Glutamatergic neuron (in vitro differentiated cells): ENCODE data around the gene ARL8B. TPM values are rescaled to one million over a fixed set of nuclear protein-coding genes. Genes with fewer than 3 reads are reported as not detected.

Experiments
- DNase-seq: peaks from one replicate; pipeline ENCODE4 v3.0.0; 2022
- H3K27ac Mint-ChIP-seq: one replicate; pipeline ENCODE4 v1.8.0; 2020; ENCODE audit warnings: mild to moderate bottlenecking, mixed read lengths, inconsistent platforms; ENCODE audit not compliant: unreplicated experiment
- H3K27me3 Mint-ChIP-seq: one replicate; pipeline ENCODE4 v1.8.0; 2020; ENCODE audit warnings: mild to moderate bottlenecking, moderate library complexity, mixed read lengths, inconsistent platforms; ENCODE audit not compliant: unreplicated experiment
- H3K36me3 Mint-ChIP-seq: one replicate; pipeline ENCODE4 v1.8.0; 2020; ENCODE audit warnings: mild to moderate bottlenecking, mixed read lengths, inconsistent platforms; ENCODE audit not compliant: unreplicated experiment
- H3K4me1 Mint-ChIP-seq: one replicate; pipeline ENCODE4 v1.8.0; 2020; ENCODE audit warnings: mild to moderate bottlenecking, low read depth, mixed read lengths, inconsistent platforms; ENCODE audit not compliant: unreplicated experiment
- H3K4me3 Mint-ChIP-seq: one replicate; pipeline ENCODE4 v1.8.0; 2020; ENCODE audit warnings: mild to moderate bottlenecking, mixed read lengths, inconsistent platforms; ENCODE audit not compliant: unreplicated experiment
- H3K9me3 Mint-ChIP-seq: one replicate; pipeline ENCODE4 v1.8.0; 2020; ENCODE audit warnings: mild to moderate bottlenecking, moderate library complexity, mixed read lengths, inconsistent platforms; ENCODE audit not compliant: unreplicated experiment
- CTCF ChIP-seq: fragments of 200-600 bp; sonication (generic); IDR thresholded peaks from one replicate; pipeline ENCODE4 v1.5.0; 2021; ENCODE audit not compliant: partially characterized antibody, unreplicated experiment
- total RNA-seq: library from RNA; stranded (reverse); fragmentation: NEBNext Ultra II Directional; extraction: Animal tissue kit (Norgen Biotek cat#: 25700); gene quantifications from one replicate; pipeline ENCODE4 v1.2.1, GENCODE V29; 2021; ENCODE audit not compliant: unreplicated experiment

The ARL8B gene
- total RNA-seq, 1 donor from 2014 or later: 33.9 TPM

- no peaks in the 10 kb centered on the region for H3K36me3 Mint-ChIP-seq
- TF ChIP-seq CTCF: no peak
- DNase-seq: no peak
- H3K27ac Mint-ChIP-seq: no peak overlapping the region
- no peak overlapping the region for H3K4me3 Mint-ChIP-seq
- peaks cover 5% of the 10 kb centered on the region for H3K27me3 Mint-ChIP-seq
- H3K9me3 Mint-ChIP-seq: peaks cover 6% of the 10 kb centered on the region
- peaks cover 2% of the 10 kb centered on the region for H3K4me1 Mint-ChIP-seq
Observed at GRCh38 chr3:5229414-5229813, 107.3 kb downstream of the ARL8B start.

Other genes starting within 250 kb of the ARL8B start
- 0.22 TPM for gene BHLHE40, start 142.9 kb upstream of the ARL8B start, total RNA-seq
- 16.3 TPM for gene EDEM1, start 65.4 kb downstream of the ARL8B start, total RNA-seq